ENCODE results near the gene HDAC1. TPM values are rescaled to one million over a fixed set of nuclear protein-coding genes. Genes with fewer than 3 reads are reported as not detected.

The HDAC1 gene
- total and polyA plus RNA-seq, 2 of the 13 experiments (the other 11 are each of a cell fraction or from before 2014, with no cell fraction given), result 93.5 to 189 TPM

DNA sequence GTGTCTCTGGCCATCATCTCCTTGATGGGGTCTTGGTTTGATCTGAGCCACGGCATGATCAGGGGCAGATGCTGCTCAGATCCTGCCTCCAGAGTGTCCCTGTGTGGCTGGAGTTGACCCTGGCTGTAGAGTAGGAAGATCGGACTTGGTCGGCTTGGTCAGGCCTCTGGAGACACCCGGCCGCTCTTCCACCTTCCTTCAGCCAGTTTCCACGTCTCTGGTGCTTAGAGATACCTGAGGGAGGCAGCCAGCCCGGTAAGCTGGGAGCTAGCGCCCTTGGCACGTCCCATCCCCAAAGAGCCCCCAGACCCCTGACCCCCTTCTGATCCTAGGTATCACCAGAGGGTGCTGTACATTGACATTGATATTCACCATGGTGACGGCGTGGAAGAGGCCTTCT is 35.3 kb downstream of the HDAC1 start:
- whole genome bisulfite sequencing (ENCODE audit: low lambda C conversion rate), result 94% methylated on average over 11 of the region's 11 CpGs
- DNase-seq (ENCODE audit: low spot score), result no peak
- H3K27me3 ChIP-seq (ENCODE audit: control insufficient read depth in 1 of 2, insufficient read depth in 2 of 2, low read length in 2 of 2), result no peaks in the 10 kb centered on the region
- H3K4me1 ChIP-seq (ENCODE audit: insufficient read depth, low read length), result peaks cover 23% of the 10 kb centered on the region
- FAIRE-seq, result no peak
- CTCF ChIA-PET (ENCODE audit: low intra/inter-chr PET ratio, low total read pairs), result no interaction called here
- H3K4me2 ChIP-seq (ENCODE audit: low read depth, low read length), result no peak overlapping the region
- H3K27ac ChIP-seq (ENCODE audit: extremely low read length, insufficient read depth, low read length), result no peak overlapping the region
- intact Hi-C loops (cut with micrococcal nuclease; ENCODE audit: unreplicated experiment), result no loop called here
- peaks cover 40 to 79% of the 10 kb centered on the region in 2 experiments for H3K36me3 ChIP-seq (replicated peaks in 1 of 2; ENCODE audit: control insufficient read depth in 1 of 2, insufficient read depth in 2 of 2, low read length in 2 of 2)
- no peak overlapping the region for H3K9ac ChIP-seq (ENCODE audit: insufficient read depth, low read depth, low read length)
- in situ Hi-C loops (cut with HindIII; ENCODE audit: extremely low pct_ligation_motif_present, low pct_unique_long_range_greater_than_20kb), result no loop called here
- no peak overlapping the region for H3K4me3 ChIP-seq (replicated peaks in 1 of 3; ENCODE audit: insufficient read depth in 1 of 3, low read depth in 2 of 3, low read length in 3 of 3)
- no peaks in the 10 kb centered on the region for H4K20me1 ChIP-seq (ENCODE audit: insufficient read depth, low read length)
- TF ChIP-seq MAFF (IDR thresholded peaks at IDR 0.05; ENCODE audit: low read depth, low read length) (no peak), POLR2A (IDR thresholded peaks at IDR 0.05; ENCODE audit: insufficient read depth in 1 of 2, low read depth in 2 of 2, low read length in 2 of 2) (peak in 1 of 2 experiments; percentile 14; a peak in 1 of 4 replicates)
- no peak for ATAC-seq
- no TSS peak for BruUV-seq (replicated peaks)
- POLR2A ChIA-PET, result interaction anchor here (1.7 kb wide), 1 partner anchor 9 kb away, joined by 7 read pairs; the partner anchor contains the start of gene MARCKSL1
- no peaks in the 10 kb centered on the region for H3K9me3 ChIP-seq (ENCODE audit: low read length)
- peaks cover 6% of the 10 kb centered on the region for H3K79me2 ChIP-seq (ENCODE audit: insufficient read depth, low read length)
- H2AFZ ChIP-seq (ENCODE audit: low read length), result no peak overlapping the region

DNA sequence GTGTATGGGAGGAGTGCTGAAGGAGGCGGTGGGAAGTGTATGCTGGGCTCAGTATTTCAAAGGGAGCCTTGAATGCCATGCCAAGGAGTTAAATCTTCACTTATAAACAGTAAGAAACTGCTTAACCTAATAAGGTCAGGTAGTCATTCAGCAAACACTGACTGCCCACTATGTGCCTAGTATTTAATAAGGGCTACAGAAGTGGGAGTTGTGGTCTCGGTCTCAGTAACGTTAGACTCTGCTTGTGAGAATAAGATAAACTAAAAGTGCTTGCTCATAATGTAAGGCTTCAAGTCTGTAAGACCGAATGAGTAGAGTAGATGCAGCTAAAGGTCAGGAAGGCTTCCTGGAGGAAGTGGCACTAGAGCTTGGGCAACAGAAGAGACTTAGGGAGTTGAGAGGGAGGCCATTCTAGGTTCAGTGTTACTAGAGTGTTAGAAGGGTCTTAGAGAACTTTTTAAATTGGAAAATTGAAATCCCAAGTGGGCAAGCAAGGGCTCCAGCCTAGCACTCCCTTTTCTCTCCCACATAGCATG is 38.1 kb downstream of the HDAC1 start:
- POLR2A ChIA-PET, result interaction anchor here (1.0 to 4.8 kb wide), 3 partner anchors 7 to 18 kb away, joined by 3 to 84 read pairs (median 23); no protein-coding TSS in a partner anchor
- FAIRE-seq (no peak), DNase-seq (ENCODE audit: low spot score) (no peak), ATAC-seq (no peak)
- Histone ChIP-seq H3K79me2 (ENCODE audit: insufficient read depth, low read length) (peaks cover 11% of the 10 kb centered on the region), H3K4me1 (ENCODE audit: insufficient read depth, low read length) (peaks cover 19% of the 10 kb centered on the region), H4K20me1 (ENCODE audit: insufficient read depth, low read length) (peaks cover 13% of the 10 kb centered on the region), H3K27ac (ENCODE audit: extremely low read length, insufficient read depth, low read length) (no peak overlapping the region), H3K4me3 (replicated peaks in 1 of 3; ENCODE audit: insufficient read depth in 1 of 3, low read depth in 2 of 3, low read length in 3 of 3) (no peak overlapping the region), H3K4me2 (ENCODE audit: low read depth, low read length) (no peak overlapping the region), H3K9ac (ENCODE audit: insufficient read depth, low read depth, low read length) (no peak overlapping the region), H3K9me3 (ENCODE audit: low read length) (no peaks in the 10 kb centered on the region), H3K27me3 (ENCODE audit: control insufficient read depth in 1 of 2, insufficient read depth in 2 of 2, low read length in 2 of 2) (no peaks in the 10 kb centered on the region), H2AFZ (ENCODE audit: low read length) (no peak overlapping the region), H3K36me3 (replicated peaks in 1 of 2; ENCODE audit: control insufficient read depth in 1 of 2, insufficient read depth in 2 of 2, low read length in 2 of 2) (peaks cover 44 to 87% of the 10 kb centered on the region in 2 experiments)
- intact Hi-C loops (cut with micrococcal nuclease; ENCODE audit: unreplicated experiment), result loop anchor here (10.0 kb wide), 1 partner anchor 65 kb away; the partner anchor contains the start of gene BSDC1
- BruUV-seq (replicated peaks), result TSS peak; percentile 9
- 0 out of 2 replicates have a peak, but pooled peaks have one; percentile 29 for TF ChIP-seq ZNF3 (CRISPR knock-in tag; IDR thresholded peaks at IDR 0.05)
- TF ChIP-seq ZFP36 (IDR thresholded peaks at IDR 0.05; ENCODE audit: borderline replicate concordance, low read depth, low read length, partially characterized antibody), result peak; percentile 30
- TF ChIP-seq, protein P1, sequence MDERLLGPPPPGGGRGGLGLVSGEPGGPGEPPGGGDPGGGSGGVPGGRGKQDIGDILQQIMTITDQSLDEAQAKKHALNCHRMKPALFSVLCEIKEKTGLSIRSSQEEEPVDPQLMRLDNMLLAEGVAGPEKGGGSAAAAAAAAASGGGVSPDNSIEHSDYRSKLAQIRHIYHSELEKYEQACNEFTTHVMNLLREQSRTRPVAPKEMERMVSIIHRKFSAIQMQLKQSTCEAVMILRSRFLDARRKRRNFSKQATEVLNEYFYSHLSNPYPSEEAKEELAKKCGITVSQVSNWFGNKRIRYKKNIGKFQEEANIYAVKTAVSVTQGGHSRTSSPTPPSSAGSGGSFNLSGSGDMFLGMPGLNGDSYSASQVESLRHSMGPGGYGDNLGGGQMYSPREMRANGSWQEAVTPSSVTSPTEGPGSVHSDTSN (CRISPR knock-in tag; IDR thresholded peaks at IDR 0.05), result no peak
- CTCF ChIA-PET (ENCODE audit: low intra/inter-chr PET ratio, low total read pairs), result no interaction called here
- in situ Hi-C loops (cut with HindIII; ENCODE audit: extremely low pct_ligation_motif_present, low pct_unique_long_range_greater_than_20kb), result no loop called here
- 95% methylated on average over 4 of the region's 4 CpGs for WGBS (ENCODE audit: low lambda C conversion rate)

Measured in HepG2 (cell line).